Subcutaneous adipose tissue (tissue), 4 donors: ENCODE measurements around the gene TMEM243. TPM values are rescaled to one million over a fixed set of nuclear protein-coding genes. Genes with fewer than 3 reads are reported as not detected.

Experiments used
- total RNA-seq, 4 donors: library from RNA; depleted of rRNA; stranded (reverse); fragments of >200 nt; gene quantifications; one replicate each; pipeline ENCODE4 v1.1.0, GENCODE V29; 2016
- TF ChIP-seq, protein P1 (sequence below): fragments of 450-650 bp; IDR thresholded peaks from one replicate; pipeline ENCODE4 v1.5.1; 2016; ENCODE audit warnings: low read depth, mild to moderate bottlenecking, control low read depth, antibody characterized with exemption, moderate library complexity

The TMEM243 gene
- total RNA-seq, 4 donors from 2014 or later, result 23.0 to 60.5 (median 45.7) TPM

DNA sequence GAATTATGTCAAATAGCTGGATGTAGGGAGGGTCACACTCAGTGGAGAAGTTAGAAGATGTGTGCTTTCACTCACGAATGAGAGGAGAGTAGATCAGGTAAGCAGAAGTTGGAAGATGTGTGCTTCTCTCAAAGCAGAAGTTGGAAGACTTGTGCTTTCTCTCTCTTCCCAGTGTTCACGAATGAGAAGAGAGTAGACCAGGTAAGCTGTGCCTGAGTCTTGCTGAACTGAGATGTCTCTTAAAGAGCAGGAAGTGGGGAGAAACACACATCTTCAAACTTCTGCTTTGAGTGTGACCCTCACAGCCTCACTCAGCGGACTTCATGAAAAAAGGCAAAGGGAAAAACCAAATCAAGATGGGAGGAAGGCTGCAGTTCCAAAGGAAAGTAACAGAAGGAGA is 7.0 kb upstream of the TMEM243 start:
- TF ChIP-seq, protein P1, sequence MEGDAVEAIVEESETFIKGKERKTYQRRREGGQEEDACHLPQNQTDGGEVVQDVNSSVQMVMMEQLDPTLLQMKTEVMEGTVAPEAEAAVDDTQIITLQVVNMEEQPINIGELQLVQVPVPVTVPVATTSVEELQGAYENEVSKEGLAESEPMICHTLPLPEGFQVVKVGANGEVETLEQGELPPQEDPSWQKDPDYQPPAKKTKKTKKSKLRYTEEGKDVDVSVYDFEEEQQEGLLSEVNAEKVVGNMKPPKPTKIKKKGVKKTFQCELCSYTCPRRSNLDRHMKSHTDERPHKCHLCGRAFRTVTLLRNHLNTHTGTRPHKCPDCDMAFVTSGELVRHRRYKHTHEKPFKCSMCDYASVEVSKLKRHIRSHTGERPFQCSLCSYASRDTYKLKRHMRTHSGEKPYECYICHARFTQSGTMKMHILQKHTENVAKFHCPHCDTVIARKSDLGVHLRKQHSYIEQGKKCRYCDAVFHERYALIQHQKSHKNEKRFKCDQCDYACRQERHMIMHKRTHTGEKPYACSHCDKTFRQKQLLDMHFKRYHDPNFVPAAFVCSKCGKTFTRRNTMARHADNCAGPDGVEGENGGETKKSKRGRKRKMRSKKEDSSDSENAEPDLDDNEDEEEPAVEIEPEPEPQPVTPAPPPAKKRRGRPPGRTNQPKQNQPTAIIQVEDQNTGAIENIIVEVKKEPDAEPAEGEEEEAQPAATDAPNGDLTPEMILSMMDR, result no peak

DNA sequence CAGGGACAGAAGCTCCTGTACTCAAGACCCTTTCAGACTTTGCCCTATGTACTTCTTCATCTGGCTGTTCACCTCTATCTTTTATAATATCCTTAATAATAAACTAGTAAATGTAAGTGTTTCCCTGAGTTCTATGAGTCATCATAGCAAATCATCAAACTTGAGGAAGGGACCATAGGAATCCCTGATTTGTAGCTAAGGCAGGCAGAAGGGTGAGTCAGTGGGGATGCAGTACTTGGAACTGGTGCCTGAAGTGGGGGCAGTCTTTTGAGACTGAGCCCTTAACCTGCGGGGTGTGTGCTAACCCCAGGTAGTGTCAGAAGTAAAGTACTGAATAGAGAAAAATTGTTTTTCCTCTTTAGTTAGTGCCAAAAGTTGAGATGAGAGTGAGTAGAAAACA is 6.2 kb upstream of the TMEM243 start:
- TF ChIP-seq, protein P1, result no peak

DNA sequence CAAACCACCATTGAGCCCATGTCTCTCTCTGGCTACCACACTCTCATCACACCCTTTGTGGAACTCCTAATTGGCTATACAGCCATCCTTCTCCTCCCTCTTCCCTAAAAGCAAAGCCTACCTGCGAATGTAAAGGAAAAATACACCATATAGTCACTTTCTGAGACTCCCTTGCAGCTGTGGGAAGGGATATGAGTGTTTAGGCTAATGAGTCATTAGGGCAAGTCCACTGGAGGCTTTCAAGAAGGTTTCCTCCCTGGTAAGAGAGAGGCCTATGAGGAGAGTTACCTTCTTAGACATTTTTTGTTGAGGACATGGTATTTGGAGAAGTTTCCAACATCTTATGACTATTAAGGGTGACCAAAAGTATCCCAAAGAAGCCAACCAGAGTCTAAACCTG is 4.1 kb upstream of the TMEM243 start:
- TF ChIP-seq, protein P1, result no peak

DNA sequence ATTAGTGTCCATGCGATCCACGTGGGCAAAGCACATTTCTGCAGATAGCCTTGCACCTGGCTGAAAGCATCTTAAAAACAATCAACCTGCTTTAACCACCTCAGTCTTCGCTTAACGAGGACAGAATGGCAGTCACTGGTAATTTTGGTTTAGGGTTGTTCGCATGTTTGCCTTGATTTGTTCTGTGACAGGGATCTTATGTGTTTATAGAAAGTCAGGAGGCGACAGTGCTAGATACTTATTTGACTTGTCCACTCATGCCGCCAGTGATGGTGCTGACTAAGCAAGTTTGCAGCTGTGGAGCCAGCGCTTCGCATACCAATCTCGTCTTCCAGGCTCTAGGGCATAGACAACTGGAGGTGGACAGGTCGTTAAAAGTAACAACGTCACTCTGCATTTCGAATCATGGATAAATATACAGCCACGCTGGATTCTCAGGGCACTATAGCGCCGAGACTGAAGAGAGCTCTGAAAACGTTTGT is 1.2 kb upstream of the TMEM243 start:
- TF ChIP-seq, protein P1, result no peak

DNA sequence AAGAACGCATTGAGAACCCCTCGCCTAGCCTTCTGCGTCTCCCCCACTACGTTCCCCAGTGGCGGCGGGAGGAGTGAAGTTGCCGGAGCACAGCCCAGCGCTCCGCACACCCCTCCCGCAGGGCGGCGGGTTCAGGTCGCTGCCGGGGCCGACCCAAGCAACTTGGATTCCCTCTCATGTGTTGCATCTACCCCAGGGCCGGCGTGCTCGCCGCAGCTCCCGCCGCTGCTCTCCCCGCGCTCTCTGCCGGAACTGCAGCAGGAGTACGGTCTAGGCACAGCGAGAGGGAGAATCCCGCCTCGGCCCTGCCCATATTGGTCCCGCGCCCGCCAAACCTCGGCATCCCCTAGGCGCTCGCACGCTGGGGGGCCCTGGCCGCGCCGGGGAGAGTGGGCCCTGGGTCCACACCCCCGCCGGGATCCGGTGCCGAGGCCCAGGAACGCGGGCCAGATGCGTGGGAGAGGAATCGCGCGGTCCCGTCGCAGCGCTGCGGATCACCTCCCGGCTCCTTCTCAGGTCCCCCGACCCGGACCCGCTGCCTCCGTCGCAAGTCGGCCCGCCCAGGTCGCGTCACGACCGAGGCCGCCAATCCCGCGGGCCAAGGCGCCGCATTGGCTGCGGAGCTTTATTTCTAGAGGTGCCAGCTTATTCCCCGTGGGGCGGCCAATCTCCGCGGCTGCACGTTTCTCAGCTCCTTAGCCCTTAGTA is 648 bp upstream of the TMEM243 start:
- TF ChIP-seq, protein P1, result no peak

DNA sequence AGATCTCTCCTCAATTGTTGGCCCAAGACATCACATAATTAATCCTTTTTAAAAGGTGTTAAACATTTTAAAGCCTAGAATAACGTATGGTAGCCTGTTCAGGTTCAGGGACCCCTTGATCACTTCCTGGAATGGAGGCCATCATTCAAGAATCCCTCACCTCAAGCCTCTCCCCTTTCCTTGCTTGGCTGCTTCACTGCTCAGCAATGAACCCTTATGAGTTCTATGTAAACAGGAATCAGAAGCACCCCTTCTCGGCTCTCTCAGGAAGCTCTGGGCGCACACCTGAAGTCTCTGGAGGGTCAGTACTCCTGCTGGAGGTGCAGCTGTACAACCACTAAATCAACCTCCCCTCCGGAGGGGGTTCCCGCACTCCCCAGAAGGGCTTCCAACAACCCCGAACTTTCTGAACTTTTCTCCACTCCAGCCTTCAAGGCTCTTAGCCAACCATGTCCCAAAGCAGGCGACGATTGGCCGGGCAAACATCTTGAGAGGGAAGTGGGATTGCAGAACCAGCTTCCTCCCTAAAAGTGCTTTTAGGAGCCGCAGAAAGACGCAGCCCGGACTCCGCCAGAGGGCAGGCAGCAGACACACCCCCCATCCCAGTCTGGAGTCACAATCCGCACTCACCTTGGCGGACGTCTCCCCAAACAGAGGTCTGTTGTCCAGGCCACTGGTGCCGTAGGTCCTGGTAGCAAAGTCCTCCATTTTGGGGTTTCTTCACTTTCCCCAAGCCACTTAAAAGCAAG is 562 bp downstream of the TMEM243 start:
- TF ChIP-seq, protein P1, result no peak

DNA sequence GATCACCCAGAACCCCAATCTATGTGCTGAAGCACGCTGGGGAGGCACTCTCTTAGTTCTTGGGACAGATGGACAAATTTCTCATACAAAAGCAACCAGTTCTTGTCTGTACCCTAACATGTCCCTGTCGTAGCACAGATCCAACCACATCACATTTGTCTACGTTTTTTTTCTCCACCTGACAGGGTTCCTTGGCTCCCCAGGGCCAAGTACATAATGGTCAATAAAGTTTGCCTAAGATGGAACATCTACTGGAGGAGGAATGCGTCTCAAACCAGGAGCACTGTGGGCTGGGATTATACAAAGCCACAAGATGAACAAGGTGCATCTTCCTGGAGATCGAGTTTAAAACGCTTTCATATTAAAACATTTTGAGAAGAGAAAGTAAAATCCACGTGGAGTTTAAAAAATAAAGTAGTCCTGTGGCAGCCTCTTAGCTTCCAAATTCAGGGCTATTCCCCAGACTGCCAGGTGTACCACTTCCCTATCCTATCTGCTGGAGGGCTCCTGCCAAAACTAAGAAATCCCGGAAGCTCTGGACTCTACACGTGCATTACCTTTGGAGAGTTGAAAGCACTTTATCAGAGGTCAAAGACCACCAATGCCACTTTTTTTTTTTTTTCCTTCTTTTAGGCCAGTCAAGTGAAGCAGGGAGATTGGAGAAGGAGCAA is 1.4 kb downstream of the TMEM243 start:
- TF ChIP-seq, protein P1, result no peak
